GM18867 (cell line): ENCODE measurements around the gene SLC25A46.
"Not testable (repeated sequence)": the region's sequence is repeated elsewhere in the genome, so short reads cannot be mapped to it uniquely, and the experiment has no call there.

Source experiments
- ATAC-seq: cut with Tn5 transposase; IDR thresholded peaks from one replicate; pipeline ENCODE4 v1.9.1; 2021; ENCODE audit warnings: mild to moderate bottlenecking, moderate library complexity; ENCODE audit not compliant: unreplicated experiment

Gene SLC25A46

DNA sequence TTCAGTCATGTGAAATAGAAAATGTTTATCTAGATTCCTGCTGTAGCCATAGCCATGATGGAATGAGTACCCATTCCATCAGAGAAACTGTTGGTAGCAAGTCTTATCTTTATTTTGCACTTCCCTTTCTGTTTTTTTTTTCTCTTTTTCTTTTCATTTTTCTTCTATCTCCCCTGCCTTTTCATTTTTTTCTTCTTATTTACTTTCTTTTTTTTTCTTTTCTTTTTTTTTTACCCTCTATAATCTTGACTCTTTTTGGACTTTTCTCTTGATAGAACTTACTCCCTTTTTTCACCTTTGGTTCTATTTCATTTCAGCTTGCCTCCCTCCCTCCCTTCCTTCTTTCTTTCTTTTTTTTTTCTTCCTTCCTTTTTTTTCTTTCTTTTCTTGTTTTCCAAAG lies 15.4 kb downstream of the SLC25A46 start:
- no peak for ATAC-seq

DNA sequence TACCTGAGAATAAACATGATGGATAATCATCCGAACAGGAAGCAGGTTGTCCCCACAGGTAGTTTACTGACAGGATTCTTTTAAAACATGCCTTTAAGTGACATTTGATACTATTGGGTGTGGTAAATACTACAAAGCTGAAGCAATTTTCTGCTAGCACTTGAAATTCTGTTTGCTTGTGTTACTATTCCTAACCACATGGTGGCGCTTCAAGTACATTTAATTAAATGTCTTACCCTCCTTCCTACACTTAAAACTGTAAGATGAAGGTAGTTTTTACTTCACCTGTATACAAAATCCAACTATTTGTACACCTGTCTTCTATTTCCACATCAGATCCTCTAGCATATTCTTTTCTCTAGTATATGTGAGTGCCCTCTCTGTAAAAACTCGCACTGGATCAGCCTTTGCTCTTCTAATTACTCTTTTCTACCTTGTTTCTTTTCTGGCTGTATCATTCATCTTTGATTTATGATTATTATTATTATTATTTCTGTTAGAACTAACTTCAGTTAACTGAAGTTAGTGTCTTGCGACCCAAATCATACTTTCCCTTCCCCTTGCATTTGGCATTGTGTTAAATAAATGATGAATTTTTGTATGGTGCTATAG lies 18.4 kb downstream of the SLC25A46 start:
- ATAC-seq = no peak

DNA sequence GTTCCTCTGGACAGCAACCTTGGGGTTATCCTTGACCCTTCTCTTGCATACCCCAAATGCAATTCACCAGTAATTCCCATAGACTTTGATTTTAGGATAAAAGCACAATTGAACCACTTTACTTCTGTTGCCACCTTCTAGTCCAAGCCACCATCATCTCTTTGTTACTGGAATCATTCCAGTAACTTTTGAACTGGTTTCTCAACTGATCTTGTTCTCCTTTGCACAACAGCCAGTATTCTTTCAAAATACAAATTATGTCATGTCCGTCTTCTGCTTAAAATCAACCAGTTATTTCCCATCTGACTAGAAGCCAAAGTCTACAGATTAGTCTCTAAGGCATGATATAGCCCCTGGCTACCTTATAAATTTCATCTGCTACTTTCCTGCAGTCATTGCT lies 21.4 kb downstream of the SLC25A46 start:
- ATAC-seq = no peak

DNA sequence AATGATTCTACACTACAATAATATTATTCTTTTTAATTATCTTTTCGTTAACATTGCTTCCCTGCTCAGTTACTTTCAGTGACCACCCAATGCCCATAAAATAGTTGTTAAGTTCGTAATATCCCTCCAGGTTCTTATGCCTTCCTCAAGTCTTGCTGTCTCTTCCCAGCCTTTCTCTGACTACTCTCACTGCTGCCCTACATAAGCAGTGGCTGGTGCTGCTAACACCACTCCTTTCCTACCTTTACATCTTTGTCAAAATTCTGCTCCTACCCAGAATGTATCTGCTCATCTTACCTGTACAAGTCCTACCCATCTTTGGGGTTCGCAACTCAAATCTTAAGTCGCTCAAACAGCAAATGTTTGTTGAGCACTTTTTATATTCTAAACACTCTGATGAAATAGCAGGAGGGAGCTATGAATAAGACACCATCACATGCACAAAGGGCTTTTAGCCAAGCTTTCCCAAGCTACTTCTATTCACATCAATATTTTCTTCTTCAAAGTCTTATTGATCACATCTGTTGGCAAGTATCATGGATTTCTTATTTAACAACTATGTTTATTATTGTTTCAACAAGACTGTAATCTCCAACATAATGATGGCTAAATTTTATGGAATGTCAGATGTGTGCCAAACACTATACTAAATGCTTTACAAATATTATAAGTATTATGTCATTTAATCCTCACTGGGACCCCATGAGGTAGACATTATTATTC lies 29.5 kb downstream of the SLC25A46 start:
- no peak for ATAC-seq

DNA sequence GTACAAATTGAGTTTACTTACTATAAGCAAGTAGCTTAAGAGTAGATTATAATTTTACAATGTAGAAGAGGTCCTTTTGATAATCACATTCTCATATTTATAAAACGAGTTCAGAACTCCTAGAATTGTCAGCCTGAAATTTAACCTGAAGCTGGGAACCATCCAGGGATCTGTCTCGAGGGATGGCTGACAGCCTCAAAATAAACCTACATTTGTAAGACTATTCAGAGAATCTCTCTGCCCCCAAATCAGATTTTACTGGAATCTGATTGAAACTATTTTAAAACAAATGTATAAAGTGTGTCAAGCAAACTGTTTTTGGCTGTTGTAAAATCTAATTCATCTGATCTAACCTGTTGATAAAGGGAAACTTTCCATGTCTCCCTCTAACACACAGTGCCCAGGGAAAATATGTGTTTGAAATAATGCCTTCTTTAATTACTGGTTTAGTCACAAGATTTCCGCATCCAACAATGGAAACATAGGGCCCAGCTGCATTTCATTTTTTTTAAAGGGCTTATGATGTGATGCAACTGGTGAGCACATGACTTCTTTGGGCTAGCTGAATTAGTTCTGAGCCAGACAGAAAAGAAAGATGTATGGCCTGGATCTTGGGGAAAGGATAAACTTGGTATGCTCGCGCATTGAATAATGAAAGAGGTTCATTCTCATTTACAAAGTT lies 30.3 kb downstream of the SLC25A46 start:
- no peak for ATAC-seq

DNA sequence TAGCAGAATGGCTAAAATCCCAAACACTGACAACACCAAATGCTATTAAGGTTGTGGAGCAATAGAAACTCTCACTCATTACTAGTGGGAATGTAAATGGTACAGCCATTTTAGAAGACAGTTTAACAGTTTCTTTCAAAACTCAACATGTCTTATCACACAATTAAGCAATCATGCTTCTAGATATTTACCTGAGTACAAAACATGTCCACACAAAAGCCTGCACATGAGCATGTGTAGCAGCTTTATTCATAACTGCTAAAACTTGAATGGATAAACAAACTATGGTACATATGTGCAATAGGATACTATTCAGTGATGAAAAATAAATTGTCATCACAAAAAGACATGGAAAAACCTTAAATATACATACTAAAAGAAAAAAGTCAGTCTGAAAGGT lies 31.5 kb downstream of the SLC25A46 start:
- no peak for ATAC-seq

DNA sequence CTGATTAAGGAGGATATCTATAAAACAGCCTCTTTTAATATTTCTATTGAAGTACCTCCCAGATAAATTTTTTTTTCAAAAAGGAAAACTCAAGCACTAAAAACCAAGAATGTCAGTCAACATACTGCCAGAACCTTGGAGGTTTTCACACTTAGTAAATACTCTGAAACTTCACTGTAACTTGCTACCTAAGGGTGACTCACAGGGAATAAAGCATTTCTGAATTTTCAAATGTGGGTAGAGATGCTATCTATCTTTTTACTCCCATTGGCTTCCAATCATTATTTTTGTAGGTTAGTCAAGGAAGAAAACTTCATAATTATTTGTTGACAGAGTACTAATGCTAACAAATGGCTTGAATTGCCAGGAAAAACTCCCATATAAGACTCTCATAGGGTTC lies 46.1 kb downstream of the SLC25A46 start:
- ATAC-seq = no peak

DNA sequence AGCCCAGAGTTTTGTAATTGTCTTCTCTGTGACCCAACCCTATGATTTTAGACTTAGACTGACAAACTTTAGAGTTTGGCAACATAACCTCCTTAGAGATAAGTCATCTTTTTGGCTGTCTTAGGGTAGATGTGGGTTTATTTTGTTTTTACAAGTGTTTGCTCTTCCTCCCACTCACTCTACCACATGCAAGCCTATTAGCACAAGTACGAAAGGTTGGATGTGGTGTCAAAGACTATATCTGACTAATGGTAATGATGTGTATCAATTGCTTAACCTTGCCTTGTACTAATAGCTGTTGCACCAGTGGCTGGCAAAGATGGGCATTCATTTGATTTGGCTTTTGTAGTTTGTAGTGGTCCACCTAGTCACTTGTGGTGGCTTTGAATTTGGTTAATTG lies 46.5 kb downstream of the SLC25A46 start:
- no peak for ATAC-seq

DNA sequence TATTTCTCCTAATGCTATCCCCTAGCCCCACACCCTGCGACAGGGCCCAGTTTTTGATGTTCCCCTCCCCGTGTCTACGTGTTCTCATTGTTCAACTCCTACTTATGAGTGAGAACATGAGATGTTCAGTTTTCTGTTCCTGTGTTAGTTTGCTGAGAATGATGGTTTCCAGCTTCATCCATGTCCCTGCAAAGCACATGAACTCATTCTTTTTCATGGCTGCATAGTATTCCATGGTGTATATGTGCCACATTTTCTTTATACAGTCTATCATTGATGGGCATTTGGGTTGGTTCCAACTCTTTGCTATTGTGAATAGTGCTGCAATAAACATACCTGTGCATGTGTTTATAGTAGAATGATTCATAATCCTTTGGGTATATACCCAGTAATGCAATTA lies 49.2 kb downstream of the SLC25A46 start:
- not testable (repeated sequence) for ATAC-seq

DNA sequence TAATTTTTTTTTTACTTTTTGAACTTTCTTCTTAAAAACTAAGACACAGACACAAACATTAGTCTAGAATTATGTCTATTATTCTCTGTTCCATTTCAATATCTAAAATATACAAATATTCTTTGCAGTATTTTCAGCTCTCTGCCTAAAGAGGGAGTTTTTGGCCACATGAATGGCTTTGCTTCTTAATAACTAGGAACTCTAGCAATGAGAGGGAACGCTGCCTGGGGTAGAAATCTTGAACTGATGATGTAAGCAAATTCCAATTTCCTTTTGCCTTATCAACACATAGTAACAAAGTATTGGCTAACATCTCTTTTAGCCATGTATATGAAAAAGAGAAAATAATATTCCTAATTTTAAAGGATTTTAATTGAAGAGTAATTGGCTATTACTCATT lies 51.9 kb downstream of the SLC25A46 start:
- no peak for ATAC-seq

DNA sequence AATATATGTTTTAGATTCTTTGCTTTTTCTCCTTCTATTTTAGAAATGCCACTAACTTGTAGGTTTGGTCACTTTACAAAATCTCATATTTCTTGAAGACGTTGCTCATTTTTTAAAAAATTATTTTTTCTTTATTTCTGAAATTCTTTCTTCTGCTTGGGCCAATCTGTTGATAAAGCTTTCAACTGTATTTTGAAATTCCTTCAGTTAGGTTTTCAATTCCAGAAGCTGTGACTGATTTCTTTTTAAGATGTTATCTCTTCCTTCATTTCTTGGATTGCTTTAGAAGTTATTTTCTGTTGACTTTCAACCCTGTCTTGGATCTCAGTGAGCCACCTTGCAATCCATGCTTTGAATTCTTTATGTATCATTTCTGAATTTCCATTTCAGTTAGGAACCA lies 64.2 kb downstream of the SLC25A46 start:
- no peak for ATAC-seq

DNA sequence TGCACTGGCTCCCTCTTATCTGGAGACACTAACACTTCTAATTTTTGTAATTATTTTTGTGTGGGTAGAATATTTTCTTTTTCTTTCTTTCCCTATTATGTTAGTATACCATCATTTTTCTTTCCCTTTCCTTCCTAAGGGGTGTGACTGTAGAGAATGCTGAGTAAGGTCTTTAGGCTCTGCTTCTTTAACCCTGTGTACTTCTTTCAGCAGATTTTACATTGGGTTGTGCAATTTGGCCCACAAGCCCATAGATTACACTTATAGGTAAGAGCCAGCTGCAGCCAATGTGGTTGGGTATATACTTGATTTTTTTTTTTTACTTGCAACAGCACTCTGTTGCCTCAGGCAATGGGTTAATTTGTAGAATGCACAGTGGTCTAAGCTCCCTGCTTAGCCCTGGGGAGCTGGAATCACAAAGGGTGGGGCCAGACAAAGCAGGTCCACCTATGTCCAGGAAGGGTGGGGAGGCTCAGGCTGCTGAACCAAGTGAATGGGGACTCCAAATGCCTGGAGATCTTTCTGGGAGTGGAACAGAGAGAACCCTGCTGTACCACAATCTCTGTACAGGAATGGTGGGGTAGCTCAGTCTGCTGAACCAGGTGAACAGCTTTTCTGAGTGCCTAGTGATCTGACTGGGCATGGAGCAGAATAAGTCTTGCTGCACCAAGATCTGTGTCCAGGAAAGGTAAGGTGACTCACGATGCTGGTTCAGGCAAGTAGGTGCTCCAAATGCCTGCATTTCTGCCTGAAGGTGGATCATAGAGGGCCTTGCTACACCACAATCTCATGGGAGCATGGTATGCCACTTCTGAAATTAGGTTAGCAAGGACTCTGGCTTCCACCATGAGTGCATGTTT lies 64.9 kb downstream of the SLC25A46 start:
- ATAC-seq = no peak

DNA sequence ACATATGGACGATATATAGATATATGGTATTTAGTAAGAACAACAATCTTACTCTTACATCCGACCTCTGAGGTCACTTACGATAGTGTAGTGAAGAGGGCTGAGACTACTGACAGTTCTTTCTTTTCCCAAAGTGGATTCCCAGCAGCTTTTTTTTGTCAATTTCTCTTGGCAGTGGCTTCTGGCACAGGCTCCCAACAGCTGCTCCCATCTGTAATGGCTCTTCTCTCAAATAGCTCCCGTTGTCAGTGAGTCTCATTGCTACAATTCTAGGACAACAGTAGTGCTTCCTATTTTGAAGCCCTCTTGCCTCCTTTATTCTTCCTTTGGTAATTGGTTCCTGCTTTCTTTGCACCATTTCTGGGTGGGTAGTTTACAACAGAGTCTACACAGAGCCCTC lies 68.4 kb downstream of the SLC25A46 start:
- no peak for ATAC-seq

DNA sequence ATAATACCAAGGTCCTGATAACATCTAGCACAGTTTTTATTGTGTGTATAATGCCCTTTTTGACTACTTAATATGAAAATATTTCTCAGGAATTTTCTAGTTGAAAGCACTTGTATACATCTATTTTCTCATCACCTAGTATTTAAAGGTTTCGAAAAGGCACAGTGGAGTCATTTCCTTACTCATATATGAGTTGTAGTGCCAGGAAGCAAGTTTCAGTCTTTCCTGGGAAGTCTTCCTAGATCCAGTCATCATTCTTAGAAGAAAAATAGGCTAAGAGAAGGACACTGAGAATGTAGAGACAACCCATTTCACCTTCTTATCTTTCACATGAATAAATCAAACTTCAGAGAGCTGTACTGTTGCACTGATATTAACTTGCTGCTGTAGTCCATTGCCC lies 70.2 kb downstream of the SLC25A46 start:
- no peak for ATAC-seq
